Gastrocnemius medialis (tissue), 4 donors: ENCODE data around the gene HLA-F.

ENCODE experiments used
- POLR2A ChIP-seq, 2 donors: fragments of 450-650 bp; IDR thresholded peaks; one replicate each; pipeline ENCODE4 v1.6.1; 2017; ENCODE audit warnings: antibody characterized with exemption in 2 of 2, mild to moderate bottlenecking in 2 of 2, moderate library complexity in 2 of 2
- TF ChIP-seq, protein P1 (sequence below), 5 experiments: fragments of 450-650 bp in 3 of 5; fragments of 200-600 bp in 2 of 5; sonication (generic) in 2 of 5; IDR thresholded peaks in 4 of 5; conservative IDR thresholded peaks in 1 of 5; 1 replicate in 4 of 5; 2 replicates in 1 of 5; pipeline ENCODE4 v1.5.1; 2016 to 2019; ENCODE audit warnings: antibody characterized with exemption in 5 of 5, mild to moderate bottlenecking in 3 of 5, moderate library complexity in 3 of 5

DNA sequence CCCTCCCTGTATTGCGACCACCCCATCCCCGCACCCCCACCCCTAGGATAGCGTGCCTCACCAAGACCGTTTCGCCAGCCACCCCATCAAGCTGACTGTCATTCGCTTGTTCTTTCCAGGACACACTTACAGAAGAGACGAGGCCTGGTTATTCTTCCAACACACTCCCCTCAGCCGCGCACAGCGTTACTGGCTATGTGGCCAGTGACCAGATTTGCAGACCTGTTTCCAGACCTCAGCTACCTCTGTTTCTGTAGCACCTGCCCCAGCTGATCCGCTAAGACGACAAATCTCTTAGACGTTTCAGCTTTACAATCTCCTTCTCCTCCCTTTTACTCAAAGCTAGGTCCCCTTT, 26.1 kb downstream of the HLA-F start:
- TF ChIP-seq, protein P1, sequence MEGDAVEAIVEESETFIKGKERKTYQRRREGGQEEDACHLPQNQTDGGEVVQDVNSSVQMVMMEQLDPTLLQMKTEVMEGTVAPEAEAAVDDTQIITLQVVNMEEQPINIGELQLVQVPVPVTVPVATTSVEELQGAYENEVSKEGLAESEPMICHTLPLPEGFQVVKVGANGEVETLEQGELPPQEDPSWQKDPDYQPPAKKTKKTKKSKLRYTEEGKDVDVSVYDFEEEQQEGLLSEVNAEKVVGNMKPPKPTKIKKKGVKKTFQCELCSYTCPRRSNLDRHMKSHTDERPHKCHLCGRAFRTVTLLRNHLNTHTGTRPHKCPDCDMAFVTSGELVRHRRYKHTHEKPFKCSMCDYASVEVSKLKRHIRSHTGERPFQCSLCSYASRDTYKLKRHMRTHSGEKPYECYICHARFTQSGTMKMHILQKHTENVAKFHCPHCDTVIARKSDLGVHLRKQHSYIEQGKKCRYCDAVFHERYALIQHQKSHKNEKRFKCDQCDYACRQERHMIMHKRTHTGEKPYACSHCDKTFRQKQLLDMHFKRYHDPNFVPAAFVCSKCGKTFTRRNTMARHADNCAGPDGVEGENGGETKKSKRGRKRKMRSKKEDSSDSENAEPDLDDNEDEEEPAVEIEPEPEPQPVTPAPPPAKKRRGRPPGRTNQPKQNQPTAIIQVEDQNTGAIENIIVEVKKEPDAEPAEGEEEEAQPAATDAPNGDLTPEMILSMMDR (IDR thresholded peaks at IDR 0.05 in 4 of 5, conservative IDR thresholded peaks at IDR 0.05 in 1 of 5), result no peak
- no peak for TF ChIP-seq POLR2A (IDR thresholded peaks at IDR 0.05)
